WERI-Rb-1 (cell line): ENCODE results near the gene KRT28.

Source experiments
- DNase-seq: peaks from one replicate; pipeline ENCODE4 v3.0.0-alpha.2; 2020
- H3K27ac ChIP-seq: fragments of 250-450 bp; sonication (Bioruptor Pico); 2 replicates; pipeline ENCODE4 v1.5.1; 2020; ENCODE audit warnings: mild to moderate bottlenecking, moderate library complexity
- H3K27me3 ChIP-seq: fragments of 250-450 bp; sonication (Bioruptor Pico); 2 replicates; pipeline ENCODE4 v1.5.1; 2021; ENCODE audit warnings: mild to moderate bottlenecking, low read depth, moderate library complexity; ENCODE audit not compliant: insufficient read depth, severe bottlenecking
- H3K36me3 ChIP-seq: fragments of 250-450 bp; sonication (Bioruptor Pico); 2 replicates; pipeline ENCODE4 v1.5.1; 2020; ENCODE audit warnings: mild to moderate bottlenecking, moderate library complexity
- H3K4me3 ChIP-seq: 2 replicates; pipeline ENCODE4 v1.5.1; 2011; ENCODE audit warnings: low read depth, mild to moderate bottlenecking, control low read depth, low read length
- H3K9me3 ChIP-seq: fragments of 250-450 bp; sonication (Bioruptor Pico); 2 replicates; pipeline ENCODE4 v1.5.1; 2021; ENCODE audit warnings: mild to moderate bottlenecking, moderate library complexity; ENCODE audit not compliant: severe bottlenecking
- TF ChIP-seq, protein P1 (sequence below): IDR thresholded peaks from 2 replicates; pipeline ENCODE4 v1.5.1; 2011; ENCODE audit warnings: low read depth, mild to moderate bottlenecking, control low read depth, inconsistent platforms, low read length

Gene KRT28

DNA sequence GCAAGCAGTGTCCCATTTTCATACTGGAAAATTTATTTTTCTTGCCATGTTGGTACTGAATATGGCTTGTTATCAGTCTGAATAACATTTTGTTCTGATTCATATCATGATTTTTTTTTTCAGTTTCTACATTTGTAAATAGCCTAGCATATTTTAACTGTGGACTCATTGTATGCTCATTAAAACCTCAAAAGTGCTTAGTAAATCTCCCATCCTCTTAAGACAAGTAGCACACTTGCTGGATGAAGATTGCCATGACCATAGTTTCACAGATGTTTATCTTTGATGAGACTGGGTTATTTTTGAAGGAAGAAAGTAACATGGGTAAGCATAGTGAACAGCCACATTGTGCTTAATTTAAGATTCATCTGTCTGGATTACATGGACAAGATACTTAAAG is 21.8 kb upstream of the KRT28 start:
- DNase-seq = no peak
- Histone ChIP-seq H3K4me3 (no peak overlapping the region), H3K36me3 (no peaks in the 10 kb centered on the region), H3K9me3 (peaks cover 19% of the 10 kb centered on the region), H3K27ac (no peak overlapping the region), H3K27me3 (peaks cover 39% of the 10 kb centered on the region)
- TF ChIP-seq, protein P1, sequence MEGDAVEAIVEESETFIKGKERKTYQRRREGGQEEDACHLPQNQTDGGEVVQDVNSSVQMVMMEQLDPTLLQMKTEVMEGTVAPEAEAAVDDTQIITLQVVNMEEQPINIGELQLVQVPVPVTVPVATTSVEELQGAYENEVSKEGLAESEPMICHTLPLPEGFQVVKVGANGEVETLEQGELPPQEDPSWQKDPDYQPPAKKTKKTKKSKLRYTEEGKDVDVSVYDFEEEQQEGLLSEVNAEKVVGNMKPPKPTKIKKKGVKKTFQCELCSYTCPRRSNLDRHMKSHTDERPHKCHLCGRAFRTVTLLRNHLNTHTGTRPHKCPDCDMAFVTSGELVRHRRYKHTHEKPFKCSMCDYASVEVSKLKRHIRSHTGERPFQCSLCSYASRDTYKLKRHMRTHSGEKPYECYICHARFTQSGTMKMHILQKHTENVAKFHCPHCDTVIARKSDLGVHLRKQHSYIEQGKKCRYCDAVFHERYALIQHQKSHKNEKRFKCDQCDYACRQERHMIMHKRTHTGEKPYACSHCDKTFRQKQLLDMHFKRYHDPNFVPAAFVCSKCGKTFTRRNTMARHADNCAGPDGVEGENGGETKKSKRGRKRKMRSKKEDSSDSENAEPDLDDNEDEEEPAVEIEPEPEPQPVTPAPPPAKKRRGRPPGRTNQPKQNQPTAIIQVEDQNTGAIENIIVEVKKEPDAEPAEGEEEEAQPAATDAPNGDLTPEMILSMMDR = no peak

DNA sequence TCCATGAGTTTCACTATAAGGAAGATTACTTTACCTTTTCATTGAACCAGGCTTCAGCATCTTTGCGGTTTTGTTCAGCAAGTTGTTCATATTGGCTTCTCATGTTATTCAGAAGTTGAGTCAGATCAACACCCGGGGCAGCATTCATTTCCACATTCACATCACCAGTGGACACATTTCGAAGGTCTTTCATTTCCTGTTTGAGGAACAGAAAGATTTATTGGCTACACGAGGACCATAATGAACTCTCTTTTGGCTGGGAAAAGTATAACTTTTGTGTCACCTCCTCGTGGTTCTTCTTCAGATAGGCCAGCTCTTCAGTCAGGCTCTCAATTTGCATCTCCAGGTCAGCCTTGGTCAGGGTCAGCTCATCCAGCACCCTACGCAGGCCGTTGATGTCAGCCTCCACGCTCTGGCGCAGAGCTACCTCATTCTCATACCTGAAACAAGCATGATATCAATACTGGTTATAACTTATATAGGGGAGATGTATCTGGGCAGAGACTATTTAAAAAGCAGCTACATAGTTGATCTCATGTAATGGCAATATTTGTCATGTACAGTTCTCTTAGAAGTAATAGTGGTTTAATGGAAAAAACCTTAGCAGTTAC is 20.6 kb upstream of the KRT28 start:
- Histone ChIP-seq H3K36me3 (no peaks in the 10 kb centered on the region), H3K9me3 (peaks cover 19% of the 10 kb centered on the region), H3K4me3 (no peak overlapping the region), H3K27me3 (peaks cover 27% of the 10 kb centered on the region), H3K27ac (no peak overlapping the region)
- TF ChIP-seq, protein P1 = no peak
- no peak for DNase-seq

DNA sequence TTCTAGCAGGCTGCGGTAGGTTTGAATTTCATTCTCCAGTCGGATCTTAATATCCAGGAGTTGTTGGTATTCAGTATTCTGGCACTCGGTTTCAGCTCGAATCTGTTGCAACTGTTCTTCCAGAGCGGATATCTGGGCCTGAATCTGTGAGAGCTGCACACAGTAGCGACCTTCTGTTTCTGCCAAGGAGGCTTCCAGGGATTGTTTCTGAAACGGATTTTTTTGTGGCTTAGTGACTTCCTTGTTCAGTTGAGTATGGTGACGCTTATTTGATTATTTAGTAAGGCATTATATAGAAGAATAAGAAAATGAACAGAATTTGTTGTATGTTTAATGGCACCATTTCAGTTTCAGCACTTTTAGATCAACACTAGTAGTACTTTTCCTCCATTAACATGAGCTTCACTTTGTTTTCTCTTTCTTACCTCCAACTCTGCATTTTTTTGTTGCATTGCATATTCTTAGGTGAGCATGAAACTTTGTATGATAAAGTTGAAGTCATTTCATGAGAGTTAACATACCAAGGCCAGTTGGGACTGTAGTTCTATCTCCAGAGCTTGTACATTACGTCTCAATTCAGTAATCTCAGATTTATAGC is 19.9 kb upstream of the KRT28 start:
- TF ChIP-seq, protein P1 = no peak

DNA sequence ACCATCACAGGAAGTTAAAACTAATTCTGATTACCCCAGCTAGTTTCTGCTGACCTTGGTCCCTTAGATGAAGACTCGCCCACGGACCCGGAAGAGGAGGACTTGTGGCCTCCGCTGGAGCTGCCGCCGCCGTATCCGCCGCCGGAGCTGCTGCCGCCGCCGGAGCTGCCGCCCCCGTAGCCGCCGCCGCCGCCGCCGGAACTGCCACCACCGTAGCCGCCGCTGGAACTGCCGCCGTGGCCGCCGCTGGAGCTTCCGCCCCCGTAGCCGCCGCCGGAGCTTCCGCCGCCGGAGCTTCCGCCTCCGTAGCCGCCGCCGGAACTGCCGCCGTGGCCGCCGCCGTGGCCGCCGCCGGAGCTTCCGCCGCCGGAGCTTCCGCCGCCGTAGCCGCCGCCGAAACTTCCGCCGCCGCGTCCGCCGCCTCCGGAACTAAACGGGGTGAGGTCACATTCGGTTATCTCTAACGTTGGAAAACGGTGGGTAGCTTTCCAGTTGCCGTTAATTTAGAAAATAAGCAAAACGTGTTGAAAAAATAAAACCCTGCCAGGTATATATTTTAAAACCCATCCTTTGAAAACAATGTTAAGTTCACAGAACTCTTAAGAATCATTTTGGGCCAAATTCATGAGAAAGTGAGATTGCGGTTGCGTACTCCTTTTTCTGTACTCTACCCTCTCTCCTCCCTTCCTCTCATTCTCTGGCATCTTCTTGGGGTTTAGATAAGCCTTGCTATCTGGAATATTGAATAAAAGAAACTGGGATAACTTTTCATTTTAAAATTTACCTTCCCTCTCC is 19.2 kb upstream of the KRT28 start:
- no peaks in the 10 kb centered on the region for H3K36me3 ChIP-seq
- TF ChIP-seq, protein P1 = no peak
- peak overlapping the region; percentile 85 for H3K4me3 ChIP-seq
- peak overlapping the region; percentile 34; the same call in 1 of the 2 replicates for H3K27ac ChIP-seq
- peaks cover 26% of the 10 kb centered on the region for H3K9me3 ChIP-seq
- peak; percentile 85 for DNase-seq
- H3K27me3 ChIP-seq = peaks cover 14% of the 10 kb centered on the region

More for the DNA sequence above, 19.9 kb upstream of the KRT28 start:
- peaks cover 20% of the 10 kb centered on the region for H3K27me3 ChIP-seq
- no peak overlapping the region for H3K27ac ChIP-seq
- H3K4me3 ChIP-seq = peak overlapping the region; percentile 70
- H3K36me3 ChIP-seq = no peaks in the 10 kb centered on the region
- no peak for DNase-seq
- H3K9me3 ChIP-seq = peaks cover 24% of the 10 kb centered on the region

DNA sequence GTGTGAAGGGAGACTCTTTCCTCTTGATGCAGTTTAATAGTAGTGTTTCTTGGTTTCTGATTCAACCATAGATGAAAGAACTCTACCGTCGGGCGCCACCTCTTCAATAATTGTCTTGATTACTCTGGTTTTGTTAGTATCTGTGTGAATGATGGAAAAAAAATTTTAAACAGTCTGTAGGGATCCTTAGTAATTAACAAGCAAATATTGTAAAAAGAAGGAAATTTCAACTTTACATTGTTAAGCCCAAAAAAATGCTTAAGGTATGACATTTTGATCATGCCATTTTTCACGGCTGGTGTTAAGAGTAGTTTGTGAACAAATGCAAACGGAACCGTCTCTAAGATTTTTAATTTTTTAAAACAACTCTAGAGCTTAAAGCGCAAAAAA is 18.6 kb upstream of the KRT28 start:
- TF ChIP-seq, protein P1 = no peak
- Histone ChIP-seq H3K4me3 (peak overlapping the region; percentile 85), H3K27ac (peak overlapping the region; percentile 34; the same call in 1 of the 2 replicates), H3K27me3 (peaks cover 15% of the 10 kb centered on the region), H3K9me3 (peaks cover 26% of the 10 kb centered on the region), H3K36me3 (no peaks in the 10 kb centered on the region)
- DNase-seq = no peak
